SK-N-SH (cell line): Measurements from ENCODE around the gene A1BG. TPM values are rescaled to one million over a fixed set of nuclear protein-coding genes. Genes with fewer than 3 reads are reported as not detected.

Experiments
- CTCF ChIA-PET: fragments of 300-600, 350-600 bp; formaldehyde crosslinking; extraction: SDS; loops from one replicate; lab custom pipeline; 2021; lab: Yijun Ruan, JAX
- POLR2A ChIA-PET: fragments of 350-600 bp; sonication (Branson Sonifier 250); formaldehyde crosslinking; extraction: SDS; loops from one replicate; lab custom pipeline; 2020; ENCODE audit warnings: antibody characterized with exemption, inconsistent platforms; lab: Yijun Ruan, JAX
- DNase-seq: peaks from one replicate; pipeline ENCODE4 v3.0.0; 2012
- H2AFZ ChIP-seq: fragments of 200-600 bp; sonication (generic); 2 replicates; pipeline ENCODE4 v1.8.1; 2016; ENCODE audit warnings: antibody characterized with exemption, mild to moderate bottlenecking, low read depth
- H3F3A ChIP-seq: fragments of 200-600 bp; sonication (generic); replicated peaks from 2 replicates; pipeline ENCODE3; 2016; ENCODE audit warnings: antibody characterized with exemption, mild to moderate bottlenecking; ENCODE audit not compliant: insufficient read depth
- H3K27ac ChIP-seq, 2 experiments: fragments of 200-500 bp in 1 of 2; fragments of 200-600 bp in 1 of 2; sonication (Bioruptor generic) in 1 of 2; sonication (generic), shearing (Covaris generic) in 1 of 2; 2 replicates each; pipeline versions ENCODE4 v1.5.1 to v1.6.1; 2014 to 2016; ENCODE audit warnings: low read depth in 2 of 2, inconsistent platforms in 1 of 2, low read length in 1 of 2, mild to moderate bottlenecking in 1 of 2, mixed read lengths in 1 of 2
- H3K27me3 ChIP-seq: fragments of 200-600 bp; sonication (generic), shearing (Covaris generic); 2 replicates; pipeline ENCODE4 v1.6.1; 2016; ENCODE audit warnings: mixed run types; ENCODE audit not compliant: insufficient read depth
- H3K36me3 ChIP-seq, 2 experiments: fragments of 200-500 bp in 1 of 2; fragments of 200-600 bp in 1 of 2; sonication (Bioruptor generic) in 1 of 2; sonication (generic) in 1 of 2; replicated peaks in 1 of 2; 2 replicates each; pipeline versions ENCODE3 to v1.5.1; 2014 to 2016; ENCODE audit warnings: low read length in 1 of 2, mild to moderate bottlenecking in 1 of 2; ENCODE audit not compliant: insufficient read depth in 2 of 2, control insufficient read depth in 1 of 2
- H3K4me1 ChIP-seq, 2 experiments: fragments of 200-500 bp in 1 of 2; fragments of 200-600 bp in 1 of 2; sonication (Bioruptor generic) in 1 of 2; sonication (generic), shearing (Covaris generic) in 1 of 2; 2 replicates each; pipeline versions ENCODE4 v1.5.1 to v1.6.1; 2014 to 2016; ENCODE audit warnings: low read depth in 1 of 2, low read length in 1 of 2, mixed run types in 1 of 2; ENCODE audit not compliant: insufficient read depth in 2 of 2, control insufficient read depth in 1 of 2
- H3K4me2 ChIP-seq: fragments of 200-600 bp; sonication (generic), shearing (Covaris generic); 2 replicates; pipeline ENCODE4 v1.6.1; 2017; ENCODE audit warnings: mixed run types
- H3K4me3 ChIP-seq, 2 experiments: fragments of 200-500 bp in 1 of 2; fragments of 200-600 bp in 1 of 2; sonication (Bioruptor generic) in 1 of 2; sonication (generic), shearing (Covaris generic) in 1 of 2; 2 replicates each; pipeline versions ENCODE4 v1.5.1 to v1.8.1; 2014 to 2016; ENCODE audit warnings: low read depth in 2 of 2, inconsistent platforms in 1 of 2, low read length in 1 of 2, mild to moderate bottlenecking in 1 of 2, mixed read lengths in 1 of 2, moderate library complexity in 1 of 2
- H3K79me2 ChIP-seq: fragments of 200-600 bp; sonication (generic); 2 replicates; pipeline ENCODE4 v1.8.1; 2017; ENCODE audit warnings: mild to moderate bottlenecking; ENCODE audit not compliant: insufficient read depth
- H3K9ac ChIP-seq: fragments of 200-600 bp; sonication (generic); 2 replicates; pipeline ENCODE4 v1.6.1; 2017; ENCODE audit warnings: mixed run types
- H3K9me2 ChIP-seq: fragments of 200-600 bp; sonication (generic); 2 replicates; pipeline ENCODE4 v1.6.1; 2017; ENCODE audit warnings: mixed run types
- H3K9me3 ChIP-seq: fragments of 200-600 bp; sonication (generic); 2 replicates; pipeline ENCODE4 v1.6.1; 2017; ENCODE audit warnings: mixed run types, mild to moderate bottlenecking, moderate library complexity
- H4K20me1 ChIP-seq: fragments of 200-600 bp; sonication (generic); 2 replicates; pipeline ENCODE4 v1.6.1; 2017; ENCODE audit warnings: mild to moderate bottlenecking, mixed run types; ENCODE audit not compliant: insufficient read depth
- ELF1 ChIP-seq: IDR thresholded peaks from 2 replicates; pipeline ENCODE4 v1.4.0; 2012
- EP300 ChIP-seq, 2 experiments: IDR thresholded peaks; 2 replicates each; pipeline versions ENCODE4 v1.4.0 to v1.6.1; 2012; ENCODE audit warnings: borderline replicate concordance in 1 of 2, low read depth in 1 of 2, low read length in 1 of 2
- EZH2phosphoT487 ChIP-seq: fragments of 200-600 bp; sonication (generic); IDR thresholded peaks from 2 replicates; pipeline ENCODE4 v1.6.1; 2017; ENCODE audit warnings: low read depth, mixed run types, mild to moderate bottlenecking, antibody characterized with exemption, moderate library complexity, borderline replicate concordance
- JUND ChIP-seq: IDR thresholded peaks from 2 replicates; pipeline ENCODE4 v1.4.0; 2012
- MXI1 ChIP-seq: IDR thresholded peaks from 2 replicates; pipeline ENCODE4 v1.6.1; 2012; ENCODE audit warnings: mild to moderate bottlenecking, low read depth, low read length, improper control_type of control experiment
- NRF1 ChIP-seq: IDR thresholded peaks from 2 replicates; pipeline ENCODE4 v1.6.1; 2012; ENCODE audit warnings: low read depth, mild to moderate bottlenecking, low read length
- RAD21 ChIP-seq: IDR thresholded peaks from 2 replicates; pipeline ENCODE4 v1.6.1; 2012; ENCODE audit warnings: mild to moderate bottlenecking, low read length
- RFX5 ChIP-seq: IDR thresholded peaks from 2 replicates; pipeline ENCODE4 v1.6.1; 2012; ENCODE audit warnings: mild to moderate bottlenecking, improper control_type of control experiment, low read length
- RXRA ChIP-seq: IDR thresholded peaks from 2 replicates; pipeline ENCODE4 v1.4.0; 2012; ENCODE audit warnings: low read depth, mild to moderate bottlenecking, borderline replicate concordance
- TCF12 ChIP-seq: IDR thresholded peaks from 2 replicates; pipeline ENCODE4 v1.4.0; 2012
- YY1 ChIP-seq: IDR thresholded peaks from 2 replicates; pipeline ENCODE4 v1.4.0; 2012; ENCODE audit warnings: low read depth, mild to moderate bottlenecking
- WGBS: methylation state at CpG from one replicate; pipeline ENCODE4 v1.1.6; 2017; ENCODE audit warnings: low lambda C conversion rate; 5-methylcytosine and 5-hydroxymethylcytosine counted together
- polyA plus RNA-seq, 3 experiments: library from polyadenylated mRNA; depleted of rRNA; stranded (reverse); fragments of >200 nt; gene quantifications; 2 replicates each; pipeline ENCODE4 v1.2.3, GENCODE V29; 2012
- TF ChIP-seq, protein P1 (sequence below): fragments of 150-350 bp; IDR thresholded peaks from 2 replicates; pipeline ENCODE4 v1.6.1; 2016; ENCODE audit warnings: mild to moderate bottlenecking, low read depth, low read length
- TF ChIP-seq, protein P2 (sequence below): fragments of 200-600 bp; sonication (generic); IDR thresholded peaks from 2 replicates; pipeline ENCODE4 v1.6.1; 2017; ENCODE audit warnings: antibody characterized with exemption, mild to moderate bottlenecking, moderate library complexity
- TF ChIP-seq, protein P3 (sequence below): IDR thresholded peaks from 2 replicates; pipeline ENCODE4 v1.4.0; 2012; ENCODE audit warnings: low read depth
- TF ChIP-seq, protein P4 (sequence below): fragments of 150-350 bp; IDR thresholded peaks from 2 replicates; pipeline ENCODE4 v1.6.1; 2017; ENCODE audit warnings: antibody characterized with exemption, low read length, low read depth, borderline replicate concordance

The A1BG gene
- polyA plus RNA-seq, 1 of the 3 experiments (the other 2 are of a cell fraction) = 62.6 TPM

DNA sequence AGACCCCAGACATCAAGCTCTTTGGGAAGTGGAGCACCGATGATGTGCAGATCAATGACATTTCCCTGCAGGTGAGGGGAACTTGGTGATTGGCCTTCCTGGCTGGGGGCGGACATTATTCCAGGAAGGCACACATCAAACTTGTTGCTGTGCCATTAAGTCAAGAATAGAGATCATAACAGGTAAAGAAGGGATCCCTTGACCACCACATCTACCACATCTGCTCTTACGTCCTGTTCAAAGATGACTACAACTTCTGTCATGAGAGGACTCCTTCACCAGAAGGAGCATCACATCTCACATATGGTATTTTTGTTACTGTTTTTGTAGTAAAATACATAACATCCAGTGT lies 34.9 kb upstream of the A1BG start (continued):
- TF ChIP-seq, protein P1, sequence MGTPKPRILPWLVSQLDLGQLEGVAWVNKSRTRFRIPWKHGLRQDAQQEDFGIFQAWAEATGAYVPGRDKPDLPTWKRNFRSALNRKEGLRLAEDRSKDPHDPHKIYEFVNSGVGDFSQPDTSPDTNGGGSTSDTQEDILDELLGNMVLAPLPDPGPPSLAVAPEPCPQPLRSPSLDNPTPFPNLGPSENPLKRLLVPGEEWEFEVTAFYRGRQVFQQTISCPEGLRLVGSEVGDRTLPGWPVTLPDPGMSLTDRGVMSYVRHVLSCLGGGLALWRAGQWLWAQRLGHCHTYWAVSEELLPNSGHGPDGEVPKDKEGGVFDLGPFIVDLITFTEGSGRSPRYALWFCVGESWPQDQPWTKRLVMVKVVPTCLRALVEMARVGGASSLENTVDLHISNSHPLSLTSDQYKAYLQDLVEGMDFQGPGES = no peak

DNA sequence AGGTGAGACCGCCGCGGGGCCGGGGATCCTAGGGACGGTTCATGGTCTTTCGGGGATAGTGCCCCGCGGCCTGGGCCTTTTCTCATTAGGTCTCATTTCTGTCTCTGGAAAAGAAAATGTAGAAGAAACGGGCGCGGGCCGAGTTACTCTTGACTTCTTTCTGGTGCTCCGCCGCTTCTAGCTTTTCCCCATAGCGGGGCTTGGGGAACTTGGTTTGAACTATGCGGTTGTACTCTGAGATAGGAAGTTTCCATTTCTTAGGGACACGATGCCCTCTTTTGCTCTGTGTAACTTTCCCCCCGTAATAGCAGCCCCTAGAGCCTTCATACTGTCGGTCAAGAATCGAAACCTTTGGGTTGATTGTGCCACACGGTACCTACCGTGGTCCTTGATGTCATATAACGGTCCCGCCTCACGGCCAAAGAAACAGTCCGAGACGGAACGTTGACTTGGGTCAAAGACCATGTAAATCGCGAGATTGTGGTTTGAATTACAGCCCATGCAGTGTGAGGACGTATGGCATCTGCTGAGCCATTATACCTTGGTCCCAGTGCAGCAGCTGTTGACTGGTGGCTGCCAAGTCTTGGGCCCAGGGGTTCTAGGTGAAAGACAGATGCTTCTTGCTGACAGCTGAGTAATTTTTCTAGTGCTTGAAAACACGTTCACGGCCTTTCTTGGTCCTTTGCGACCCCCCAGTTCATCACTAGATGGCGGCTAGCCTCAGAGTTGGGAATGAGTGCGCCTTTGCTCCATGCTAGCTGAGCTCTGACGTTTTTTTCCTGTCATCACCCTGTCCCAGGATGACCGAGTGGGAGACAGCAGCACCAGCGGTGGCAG lies 34.3 kb upstream of the A1BG start:
- Histone ChIP-seq H3K36me3 (peaks cover 21 to 38% of the 10 kb centered on the region in 2 experiments), H3K27me3 (no peaks in the 10 kb centered on the region), H3K9me2 (no peaks in the 10 kb centered on the region), H3K4me3 (peak overlapping the region; percentile 87 to 92), H4K20me1 (peaks cover 38% of the 10 kb centered on the region), H3K4me2 (peak overlapping the region; percentile 85), H3K4me1 (peaks cover 16 to 25% of the 10 kb centered on the region in 2 experiments; a peak in 3 of 4 replicates), H3K27ac (peak overlapping the region; percentile 72 to 95; a peak in 3 of 4 replicates), H3K9me3 (no peaks in the 10 kb centered on the region), H3F3A (peaks cover 18% of the 10 kb centered on the region), H3K79me2 (peaks cover 70% of the 10 kb centered on the region), H2AFZ (0 out of 2 replicates have a peak overlapping the region, but pooled peaks have one; percentile 10), H3K9ac (peak overlapping the region; percentile 91)
- under 1% methylated on average over 32 of the region's 39 CpGs for WGBS
- DNase-seq = peak; percentile 56
- POLR2A ChIA-PET = interaction anchor here (0.9 to 1.6 kb wide), 5 partner anchors 11 to 132 kb away, joined by 3 to 5 read pairs (median 4); partner anchors contain the start of genes ZBTB45 and ZNF497
- TF ChIP-seq JUND = no peak
- TF ChIP-seq, protein P2, sequence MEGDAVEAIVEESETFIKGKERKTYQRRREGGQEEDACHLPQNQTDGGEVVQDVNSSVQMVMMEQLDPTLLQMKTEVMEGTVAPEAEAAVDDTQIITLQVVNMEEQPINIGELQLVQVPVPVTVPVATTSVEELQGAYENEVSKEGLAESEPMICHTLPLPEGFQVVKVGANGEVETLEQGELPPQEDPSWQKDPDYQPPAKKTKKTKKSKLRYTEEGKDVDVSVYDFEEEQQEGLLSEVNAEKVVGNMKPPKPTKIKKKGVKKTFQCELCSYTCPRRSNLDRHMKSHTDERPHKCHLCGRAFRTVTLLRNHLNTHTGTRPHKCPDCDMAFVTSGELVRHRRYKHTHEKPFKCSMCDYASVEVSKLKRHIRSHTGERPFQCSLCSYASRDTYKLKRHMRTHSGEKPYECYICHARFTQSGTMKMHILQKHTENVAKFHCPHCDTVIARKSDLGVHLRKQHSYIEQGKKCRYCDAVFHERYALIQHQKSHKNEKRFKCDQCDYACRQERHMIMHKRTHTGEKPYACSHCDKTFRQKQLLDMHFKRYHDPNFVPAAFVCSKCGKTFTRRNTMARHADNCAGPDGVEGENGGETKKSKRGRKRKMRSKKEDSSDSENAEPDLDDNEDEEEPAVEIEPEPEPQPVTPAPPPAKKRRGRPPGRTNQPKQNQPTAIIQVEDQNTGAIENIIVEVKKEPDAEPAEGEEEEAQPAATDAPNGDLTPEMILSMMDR = peak; percentile 26; the same call in 1 of the 2 replicates
- peak; percentile 40 for TF ChIP-seq RAD21
- CTCF ChIA-PET = interaction anchor here (0.6 to 0.8 kb wide), 2 partner anchors 61 to 774 kb away, joined by 3 read pairs; partner anchors contain the start of gene ZSCAN22

DNA sequence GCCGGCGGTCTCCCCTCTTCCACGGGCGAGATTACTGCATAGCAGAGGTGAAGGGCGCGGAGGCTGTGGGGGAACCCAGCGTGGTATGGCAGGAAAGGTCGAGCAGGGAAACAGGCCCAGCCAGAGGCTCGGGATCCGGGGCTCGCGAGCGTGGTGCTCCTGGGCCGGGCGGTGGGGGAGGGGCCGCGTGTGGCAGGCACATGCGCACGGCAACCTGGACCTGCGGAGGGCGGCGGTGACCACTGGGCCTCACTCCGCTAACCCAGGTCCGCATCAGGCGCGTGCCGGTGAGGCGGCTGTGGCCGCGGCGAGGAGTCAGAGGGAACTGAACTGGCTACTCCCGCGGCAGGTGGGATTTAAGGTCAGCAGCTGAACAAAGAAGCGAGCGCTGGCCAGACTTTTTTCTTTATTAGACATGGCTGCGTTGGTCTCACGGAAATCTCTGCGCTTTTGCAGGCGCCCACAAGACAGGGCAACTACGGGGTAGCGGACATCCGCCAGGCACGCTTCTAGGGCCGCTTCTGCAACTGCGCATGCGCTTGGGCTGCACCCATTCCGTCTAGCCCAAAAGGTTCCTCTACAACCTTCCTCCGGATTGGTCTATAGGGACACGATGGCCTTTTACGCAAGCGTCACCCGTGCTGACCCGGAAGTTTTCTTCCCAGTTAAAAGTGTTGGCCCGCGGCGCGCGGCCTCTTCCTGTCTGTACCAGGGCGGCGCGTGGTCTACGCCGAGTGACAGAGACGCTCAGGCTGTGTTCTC lies 33.5 kb upstream of the A1BG start, which contains the start of gene RPS5:
RPS5 (plus strand) TSS at position 694 of the 762 bp plus-strand sequence. CDS start 869 bp downstream, outside the sequence.
- ChIA-PET CTCF (interaction anchor here (0.8 kb wide), 1 partner anchor 60 kb away, joined by 3 read pairs; the partner anchor contains the start of gene ZSCAN22), POLR2A (interaction anchor here (1.3 to 2.1 kb wide), 3 partner anchors 24 to 133 kb away, joined by 3 to 6 read pairs (median 4); partner anchors contain the start of genes ZBTB45 and ZNF497)
- H3K9ac ChIP-seq = peak within 1 kb of the TSS; percentile 91
- no peaks in the 10 kb centered on the region for H3K27me3 ChIP-seq
- H3K9me2 ChIP-seq = no peaks in the 10 kb centered on the region
- peak within 1 kb of the TSS; percentile 66; the same call in 1 of the 2 replicates for H2AFZ ChIP-seq
- peak within 1 kb of the TSS; percentile 87 to 92 for H3K4me3 ChIP-seq
- peaks cover 21 to 30% of the 10 kb centered on the region in 2 experiments; a peak in 3 of 4 replicates for H3K4me1 ChIP-seq
- H3F3A ChIP-seq = peaks cover 12% of the 10 kb centered on the region
- no peaks in the 10 kb centered on the region for H3K9me3 ChIP-seq
- WGBS = 0% methylated on average over 29 of the region's 64 CpGs
- peaks cover 31% of the 10 kb centered on the region for H4K20me1 ChIP-seq
- H3K36me3 ChIP-seq = peaks cover 20 to 36% of the 10 kb centered on the region in 2 experiments
- H3K27ac ChIP-seq = peak within 1 kb of the TSS; percentile 95 to 99
- H3K4me2 ChIP-seq = peak within 1 kb of the TSS; percentile 85
- peak; percentile 98 for DNase-seq
- peaks cover 70% of the 10 kb centered on the region for H3K79me2 ChIP-seq
- TF ChIP-seq ELF1 (peak; percentile 89), EZH2phosphoT487 (no peak), RAD21 (no peak), RXRA (no peak), NRF1 (peak; percentile 83), RFX5 (no peak), YY1 (no peak), MXI1 (peak; percentile 97), TCF12 (peak; percentile 39; the same call in 1 of the 2 replicates), EP300 (IDR thresholded peaks at IDR 0.05; ENCODE audit: borderline replicate concordance in 1 of 2, low read depth in 1 of 2, low read length in 1 of 2) (no peak), JUND (no peak)
- TF ChIP-seq, protein P3, sequence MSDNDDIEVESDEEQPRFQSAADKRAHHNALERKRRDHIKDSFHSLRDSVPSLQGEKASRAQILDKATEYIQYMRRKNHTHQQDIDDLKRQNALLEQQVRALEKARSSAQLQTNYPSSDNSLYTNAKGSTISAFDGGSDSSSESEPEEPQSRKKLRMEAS = peak; percentile 96
- TF ChIP-seq, protein P2 = no peak
- TF ChIP-seq, protein P4, sequence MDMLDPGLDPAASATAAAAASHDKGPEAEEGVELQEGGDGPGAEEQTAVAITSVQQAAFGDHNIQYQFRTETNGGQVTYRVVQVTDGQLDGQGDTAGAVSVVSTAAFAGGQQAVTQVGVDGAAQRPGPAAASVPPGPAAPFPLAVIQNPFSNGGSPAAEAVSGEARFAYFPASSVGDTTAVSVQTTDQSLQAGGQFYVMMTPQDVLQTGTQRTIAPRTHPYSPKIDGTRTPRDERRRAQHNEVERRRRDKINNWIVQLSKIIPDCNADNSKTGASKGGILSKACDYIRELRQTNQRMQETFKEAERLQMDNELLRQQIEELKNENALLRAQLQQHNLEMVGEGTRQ = no peak
